Calu3 (cell line): ENCODE results near the gene ADRA1B. TPM values are rescaled to one million over a fixed set of nuclear protein-coding genes. Genes with fewer than 3 reads are reported as not detected.

ENCODE experiments used
- BruUV-seq: library from RNA; stranded (reverse); fragments of 400-500 nt; replicated peaks from 2 replicates; lab custom pipeline; 2021; lab: Mats Ljungman, UMichigan
- CTCF ChIA-PET: fragments of 300-600 bp; sonication (Branson Sonifier 250); formaldehyde crosslinking; loops from one replicate; lab custom pipeline; 2022; ENCODE audit warnings: antibody characterized with exemption; lab: Charles Lee
- DNase-seq: peaks from one replicate; pipeline ENCODE4 v3.0.0; 2022
- H3K27ac Mint-ChIP-seq: one replicate; pipeline ENCODE4 v1.8.0; 2022; ENCODE audit warnings: mixed read lengths; ENCODE audit not compliant: unreplicated experiment
- H3K27me3 Mint-ChIP-seq: one replicate; pipeline ENCODE4 v1.8.0; 2022; ENCODE audit warnings: mixed read lengths; ENCODE audit not compliant: unreplicated experiment
- H3K36me3 Mint-ChIP-seq: one replicate; pipeline ENCODE4 v1.8.0; 2022; ENCODE audit warnings: mild to moderate bottlenecking, moderate library complexity, mixed read lengths; ENCODE audit not compliant: insufficient read depth, unreplicated experiment
- H3K4me1 Mint-ChIP-seq: one replicate; pipeline ENCODE4 v1.8.0; 2022; ENCODE audit warnings: mild to moderate bottlenecking, low read depth, mixed read lengths; ENCODE audit not compliant: unreplicated experiment
- H3K4me3 Mint-ChIP-seq: one replicate; pipeline ENCODE4 v1.8.0; 2022; ENCODE audit warnings: mild to moderate bottlenecking, low read depth, moderate library complexity, mixed read lengths; ENCODE audit not compliant: unreplicated experiment
- H3K9me3 Mint-ChIP-seq: one replicate; pipeline ENCODE4 v1.8.0; 2022; ENCODE audit warnings: low read depth, mixed read lengths; ENCODE audit not compliant: unreplicated experiment
- CTCF ChIP-seq: fragments of 200-600 bp; IDR thresholded peaks from one replicate; pipeline ENCODE4 v1.8.0; 2022; ENCODE audit warnings: antibody characterized with exemption; ENCODE audit not compliant: unreplicated experiment
- intact Hi-C: fragments of 100-400 bp; cut with micrococcal nuclease; formaldehyde crosslinking; loops from one replicate; pipeline ENCODE4 v1.10.0; 2022; ENCODE audit not compliant: unreplicated experiment
- total RNA-seq: library from RNA; stranded (reverse); gene quantifications from 2 replicates; pipeline ENCODE4 v1.2.3, GENCODE V29; 2022

Gene ADRA1B
- total RNA-seq, 1 experiment from 2014 or later = 10.9 TPM

DNA sequence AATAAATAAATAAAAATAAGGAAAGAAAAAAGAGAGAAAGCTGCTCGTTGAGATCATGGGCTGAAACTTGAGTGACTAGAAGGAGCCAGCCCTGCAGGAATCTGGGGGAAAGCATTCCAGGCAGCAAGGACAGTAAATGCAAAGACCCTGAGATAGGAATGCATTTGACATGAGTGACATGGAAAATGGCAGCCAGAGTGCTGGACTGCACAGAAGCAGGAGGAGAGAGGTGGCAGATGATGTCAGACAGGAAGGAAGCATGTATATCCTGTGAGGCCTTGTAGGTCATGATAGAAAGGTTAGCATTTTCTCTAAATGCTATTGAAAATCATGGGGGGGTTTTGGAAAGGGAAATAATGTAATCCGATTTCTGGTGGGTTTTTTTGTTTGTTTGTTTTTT is 29.1 kb downstream of the ADRA1B start:
- Mint-ChIP-seq H3K36me3 (no peaks in the 10 kb centered on the region), H3K27me3 (no peaks in the 10 kb centered on the region), H3K4me1 (peaks cover 17% of the 10 kb centered on the region), H3K4me3 (no peak overlapping the region), H3K27ac (no peak overlapping the region), H3K9me3 (no peaks in the 10 kb centered on the region)
- no peak for DNase-seq
- no TSS peak for BruUV-seq
- no peak for TF ChIP-seq CTCF
- intact Hi-C loops = no loop called here
- CTCF ChIA-PET = no interaction called here

GRCh38 chr5:159947708-159948358 is 31.6 kb downstream of the ADRA1B start:
- CTCF ChIA-PET = interaction anchor here (0.6 to 1.4 kb wide), 2 partner anchors 35 to 471 kb away, joined by 3 to 4 read pairs; partner anchors contain the start of gene SLU7
- Mint-ChIP-seq H3K4me3 (no peak overlapping the region), H3K27ac (no peak overlapping the region), H3K4me1 (peaks cover 17% of the 10 kb centered on the region), H3K9me3 (no peaks in the 10 kb centered on the region), H3K36me3 (no peaks in the 10 kb centered on the region), H3K27me3 (no peaks in the 10 kb centered on the region)
- intact Hi-C loops = no loop called here
- no peak for TF ChIP-seq CTCF
- BruUV-seq = no TSS peak
- DNase-seq = no peak

- CTCF ChIA-PET = interaction anchor here (0.6 kb wide), 1 partner anchor 15 kb away, joined by 4 read pairs; no protein-coding TSS in a partner anchor
- no peak for TF ChIP-seq CTCF
- Mint-ChIP-seq H3K9me3 (no peaks in the 10 kb centered on the region), H3K4me3 (no peak overlapping the region), H3K4me1 (peaks cover 8% of the 10 kb centered on the region), H3K27ac (no peak overlapping the region), H3K27me3 (no peaks in the 10 kb centered on the region), H3K36me3 (no peaks in the 10 kb centered on the region)
- BruUV-seq = no TSS peak
- no peak for DNase-seq
- intact Hi-C loops = no loop called here
These were observed 35.1 kb downstream of the ADRA1B start for GRCh38 chr5:159951387-159951786.

GRCh38 chr5:159951834-159952233 is 35.6 kb downstream of the ADRA1B start:
- Mint-ChIP-seq H3K27me3 (no peaks in the 10 kb centered on the region), H3K36me3 (no peaks in the 10 kb centered on the region), H3K27ac (no peak overlapping the region), H3K4me3 (no peak overlapping the region), H3K9me3 (no peaks in the 10 kb centered on the region), H3K4me1 (peaks cover 8% of the 10 kb centered on the region)
- TF ChIP-seq CTCF = no peak
- intact Hi-C loops = no loop called here
- CTCF ChIA-PET = no interaction called here
- DNase-seq = no peak
- BruUV-seq = no TSS peak
